HG03378 (cell line): ENCODE measurements around the gene CCNI.
A peak's percentile ranks its signal among the peaks of the same experiment; 100 is the strongest.
"Not testable (repeated sequence)": the region's sequence is repeated elsewhere in the genome, so short reads cannot be mapped to it uniquely, and the experiment has no call there.

Experiments used
- ATAC-seq: cut with Tn5 transposase; IDR thresholded peaks from one replicate; pipeline ENCODE4 v1.9.1; 2021; ENCODE audit warnings: mild to moderate bottlenecking, moderate library complexity; ENCODE audit not compliant: unreplicated experiment

The CCNI gene, protein sequence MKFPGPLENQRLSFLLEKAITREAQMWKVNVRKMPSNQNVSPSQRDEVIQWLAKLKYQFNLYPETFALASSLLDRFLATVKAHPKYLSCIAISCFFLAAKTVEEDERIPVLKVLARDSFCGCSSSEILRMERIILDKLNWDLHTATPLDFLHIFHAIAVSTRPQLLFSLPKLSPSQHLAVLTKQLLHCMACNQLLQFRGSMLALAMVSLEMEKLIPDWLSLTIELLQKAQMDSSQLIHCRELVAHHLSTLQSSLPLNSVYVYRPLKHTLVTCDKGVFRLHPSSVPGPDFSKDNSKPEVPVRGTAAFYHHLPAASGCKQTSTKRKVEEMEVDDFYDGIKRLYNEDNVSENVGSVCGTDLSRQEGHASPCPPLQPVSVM

DNA sequence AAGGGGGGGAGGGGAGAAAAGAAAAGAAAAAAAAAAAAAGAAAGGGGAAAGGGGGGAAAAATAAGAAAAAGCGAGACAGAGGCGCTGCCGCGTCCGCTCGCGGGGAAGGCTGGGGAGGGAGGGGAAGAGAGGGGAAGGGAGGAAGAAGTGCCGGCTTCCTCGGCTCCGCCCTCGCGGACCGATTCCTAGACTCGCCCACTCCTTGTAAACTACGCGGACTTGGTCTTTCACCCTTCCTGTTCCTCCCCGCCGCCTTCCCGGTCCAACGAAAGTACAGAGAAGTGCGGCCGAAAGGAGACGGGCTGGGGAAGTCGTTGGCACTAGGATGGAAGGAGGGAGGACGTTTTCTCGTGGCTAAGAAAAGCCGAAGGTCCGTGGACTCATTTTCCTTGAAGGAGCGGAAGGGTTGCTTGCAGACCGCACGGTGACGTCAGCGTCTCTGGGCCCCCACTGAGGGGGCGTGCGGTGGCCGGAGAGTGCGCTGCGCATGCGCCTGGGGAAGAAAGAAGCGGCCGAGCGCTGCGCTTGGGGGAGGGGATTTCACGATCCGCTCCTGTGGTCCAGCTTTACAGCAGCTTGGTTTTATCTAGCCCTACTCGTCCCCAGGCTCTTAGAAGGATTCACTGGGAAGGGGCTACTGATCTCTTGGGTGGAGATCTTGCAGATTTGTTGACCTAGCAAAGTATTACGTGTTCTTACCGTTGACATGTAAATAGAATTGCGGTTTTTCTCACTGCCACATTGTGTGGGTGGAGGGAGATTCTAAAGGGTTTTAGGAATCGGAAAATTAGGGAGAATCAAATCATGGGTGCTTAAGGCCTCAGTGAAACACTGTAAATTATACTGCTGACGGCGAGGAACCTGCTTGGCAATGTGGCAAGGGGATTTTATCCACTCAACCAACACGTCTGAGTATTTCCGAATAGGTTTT, at the start of gene CCNI:
TSS of gene CCNI (minus strand) at position 121 of the 931 bp plus-strand sequence. CDS start 9,627 bp downstream, outside the sequence.
- ATAC-seq: peak; percentile 50

DNA sequence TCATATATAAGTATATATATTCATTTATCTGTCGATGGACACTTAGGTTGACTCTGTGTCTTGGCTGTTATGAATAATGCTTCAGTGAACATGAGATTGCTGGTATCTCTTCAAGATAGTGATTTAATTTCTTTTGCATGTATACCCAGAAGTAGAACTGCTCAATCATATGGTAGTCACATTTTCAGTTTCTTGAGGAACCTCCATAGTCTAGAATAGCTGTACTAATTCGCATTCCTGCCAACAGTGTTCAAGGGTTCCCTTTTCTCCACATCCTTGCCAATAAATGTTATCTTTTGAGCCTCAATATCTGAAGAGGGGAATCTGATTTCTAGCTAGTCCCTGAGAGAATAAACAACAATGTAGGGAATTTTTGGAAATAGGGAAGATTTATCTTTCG, 48.8 kb upstream of the CCNI start:
- ATAC-seq: no peak

DNA sequence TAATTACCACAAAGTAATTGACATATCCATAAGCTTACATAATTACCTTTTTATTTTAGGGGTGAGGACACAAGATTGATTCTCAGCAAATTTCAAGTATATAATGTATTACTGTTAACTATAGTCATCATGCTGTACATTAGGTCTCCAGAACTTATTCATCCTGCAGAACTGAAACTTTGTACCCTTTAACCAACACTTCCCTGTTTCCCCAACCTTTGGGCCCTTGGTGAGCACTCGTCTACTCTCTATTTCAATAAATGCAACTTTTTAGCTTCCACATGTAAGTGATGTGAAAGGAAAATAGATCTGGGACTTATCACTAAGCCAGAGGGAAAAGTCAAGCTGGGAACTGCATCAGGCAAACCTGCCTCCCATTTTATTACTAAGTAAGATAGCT, 47.6 kb upstream of the CCNI start:
- ATAC-seq: no peak

DNA sequence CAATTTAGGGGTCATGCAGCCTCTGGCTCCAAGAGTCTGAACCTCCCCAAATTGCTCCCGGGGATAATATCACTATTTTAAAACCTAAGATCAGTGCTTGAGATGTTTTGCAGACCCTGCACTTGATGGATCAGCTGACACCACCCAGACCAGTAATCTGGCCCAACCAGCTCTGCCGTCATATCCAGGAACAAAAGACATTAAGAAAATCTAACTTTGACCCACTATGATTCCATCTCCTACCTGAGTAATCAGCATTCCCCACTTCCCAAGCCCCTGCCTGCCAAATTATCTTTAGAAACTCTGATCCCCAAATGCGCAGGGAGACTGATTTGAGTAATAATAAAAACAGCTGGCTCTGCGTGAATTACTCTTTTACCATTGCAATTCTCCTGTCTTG, 46.9 kb upstream of the CCNI start:
- ATAC-seq: no peak

DNA sequence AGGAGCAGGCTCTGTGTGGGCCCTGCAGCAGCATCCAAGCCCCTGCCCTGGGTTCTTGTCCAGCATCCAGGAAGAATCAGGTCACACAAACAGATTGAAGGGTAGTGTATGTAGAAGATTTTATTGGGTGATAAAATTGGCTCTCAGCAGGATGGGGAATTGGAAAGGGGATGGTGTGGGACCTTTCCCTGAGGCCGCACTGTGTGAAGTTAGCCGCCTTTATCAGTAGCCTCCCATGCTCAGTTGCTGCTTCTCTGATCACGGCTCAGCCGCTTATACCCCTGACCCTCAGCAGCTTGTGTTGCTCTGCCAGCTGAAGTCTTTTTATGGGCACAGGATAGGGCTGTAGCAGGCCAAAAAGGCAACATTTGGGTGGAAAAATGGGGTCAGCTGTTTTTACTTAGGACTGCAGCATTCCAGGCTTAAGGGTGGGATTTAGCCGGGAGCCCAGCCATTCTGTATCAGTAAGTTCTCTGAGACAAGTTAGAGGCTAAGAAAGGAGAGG, 46.0 kb upstream of the CCNI start:
- no peak for ATAC-seq

DNA sequence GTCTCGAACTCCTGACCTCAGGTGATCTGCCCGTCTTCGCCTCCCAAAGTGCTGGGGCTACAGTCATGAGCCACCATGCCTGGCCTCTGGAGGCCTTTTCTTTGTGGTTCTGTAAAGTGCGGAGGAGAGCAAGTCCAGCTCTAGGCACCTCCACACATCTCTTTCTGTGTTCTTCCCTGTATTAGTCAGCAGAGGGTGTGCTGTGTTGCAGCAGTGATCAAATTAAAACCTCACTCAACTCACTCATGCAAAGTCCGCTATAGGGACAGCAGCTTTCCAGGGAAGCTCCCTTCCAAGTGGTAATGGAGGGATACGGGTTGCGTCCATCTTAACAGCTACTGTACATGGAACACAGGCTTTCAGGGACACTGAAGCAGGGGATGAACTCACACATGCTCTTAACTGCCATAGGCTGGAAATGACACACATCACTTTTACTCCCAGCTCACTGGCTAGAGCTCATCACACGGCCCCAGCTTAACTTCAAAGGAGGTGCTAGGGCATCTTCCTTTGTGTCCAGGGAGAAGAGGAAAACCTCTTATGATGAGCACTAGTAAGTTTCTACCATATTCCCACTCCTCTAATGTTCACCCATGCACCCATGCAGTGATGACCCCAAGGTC, 45.2 kb upstream of the CCNI start:
- peak; percentile 79 for ATAC-seq

DNA sequence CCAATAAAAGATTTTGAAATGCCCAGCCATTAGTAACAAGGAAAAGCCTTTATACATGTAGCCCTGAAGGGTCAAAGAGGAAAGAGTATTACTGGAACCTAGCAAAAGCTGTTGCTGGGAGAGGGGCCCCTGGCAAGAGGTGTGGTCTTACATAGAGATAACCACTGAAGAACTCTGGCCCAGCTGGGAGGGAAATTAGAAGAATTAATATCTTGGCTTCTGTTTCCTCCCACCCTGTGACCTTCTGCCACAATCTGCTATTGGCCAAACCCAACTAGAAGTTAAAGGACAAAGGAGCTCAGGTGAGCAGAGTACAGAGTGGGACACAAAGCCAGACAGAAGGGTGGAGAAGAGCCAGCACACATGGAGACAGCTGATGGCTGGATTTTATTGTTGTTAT, 41.9 kb upstream of the CCNI start:
- no peak for ATAC-seq

DNA sequence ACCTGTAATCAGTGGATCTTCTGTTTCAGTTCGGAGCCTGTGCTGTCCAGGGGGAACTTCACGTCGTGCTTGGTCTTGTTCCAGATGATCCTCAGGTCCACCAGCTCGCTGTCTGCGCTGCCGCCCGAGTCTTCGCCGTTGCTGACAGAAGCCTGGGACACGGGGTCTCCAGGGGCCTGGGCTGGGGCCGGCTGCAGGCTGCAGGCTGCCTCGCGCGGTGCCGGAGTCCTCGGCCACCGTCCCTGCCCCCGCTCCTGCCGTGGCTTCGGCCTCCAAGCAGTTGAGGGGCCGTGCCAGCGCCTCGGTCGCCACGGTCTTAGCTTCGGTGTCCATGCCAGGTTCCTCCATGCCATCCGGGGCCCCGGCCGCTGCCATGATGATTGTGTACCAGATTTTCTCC, 37.3 kb upstream of the CCNI start:
- no peak for ATAC-seq

DNA sequence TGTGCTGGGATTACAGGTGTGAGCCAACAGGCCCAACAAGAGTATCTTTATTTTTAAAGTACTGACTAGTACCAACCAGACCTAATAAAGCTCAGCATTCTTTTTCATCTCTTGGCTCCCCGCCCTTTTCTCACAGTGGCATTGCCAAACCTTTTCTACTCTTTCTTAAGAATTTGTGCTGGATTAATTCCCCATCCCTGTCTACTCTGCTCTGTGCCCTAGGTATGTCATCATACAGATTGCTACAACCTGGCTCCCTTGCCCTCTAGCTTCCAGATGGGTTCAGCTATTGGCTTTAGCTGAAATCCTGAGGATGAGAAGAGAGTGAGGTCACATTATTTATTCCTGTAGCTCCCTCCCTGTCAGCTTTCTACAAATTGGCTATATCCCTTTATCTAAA, 34.9 kb upstream of the CCNI start:
- no peak for ATAC-seq

DNA sequence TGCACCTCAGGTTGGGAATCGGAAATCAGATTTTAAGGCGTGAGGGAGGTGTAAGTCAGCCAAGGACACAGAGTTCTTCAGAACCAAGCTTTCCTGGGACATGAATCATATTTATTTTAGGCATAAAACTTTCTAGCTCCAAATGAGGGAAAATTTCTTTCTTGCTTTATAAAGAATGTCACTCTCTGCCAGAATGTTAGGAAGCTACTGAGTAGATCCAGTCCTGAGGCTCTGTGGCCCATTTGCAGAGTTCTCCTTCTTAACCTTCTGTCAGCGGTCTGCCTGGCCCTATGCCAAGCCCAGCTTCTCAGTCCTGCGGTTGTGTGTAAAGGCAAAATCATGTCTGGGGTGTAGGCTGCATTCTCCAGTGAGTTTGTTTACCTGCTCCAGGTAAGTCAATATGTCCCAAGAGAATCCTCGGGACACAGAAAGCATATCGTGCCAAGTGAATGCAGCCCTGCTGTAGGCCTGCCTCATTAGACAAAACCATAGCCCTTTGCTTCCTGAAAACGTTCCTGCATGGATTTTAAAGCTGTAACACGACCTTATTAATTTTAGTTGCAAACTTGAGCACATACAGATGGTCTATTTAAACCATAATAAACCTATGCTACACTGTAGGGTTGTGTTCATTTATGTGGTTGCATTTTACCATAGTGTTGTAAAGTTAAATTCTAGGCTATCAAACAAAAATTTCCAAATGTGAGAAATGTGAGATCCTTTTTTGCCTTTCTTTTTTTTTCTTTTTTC, 29.2 kb upstream of the CCNI start:
- ATAC-seq: no peak

DNA sequence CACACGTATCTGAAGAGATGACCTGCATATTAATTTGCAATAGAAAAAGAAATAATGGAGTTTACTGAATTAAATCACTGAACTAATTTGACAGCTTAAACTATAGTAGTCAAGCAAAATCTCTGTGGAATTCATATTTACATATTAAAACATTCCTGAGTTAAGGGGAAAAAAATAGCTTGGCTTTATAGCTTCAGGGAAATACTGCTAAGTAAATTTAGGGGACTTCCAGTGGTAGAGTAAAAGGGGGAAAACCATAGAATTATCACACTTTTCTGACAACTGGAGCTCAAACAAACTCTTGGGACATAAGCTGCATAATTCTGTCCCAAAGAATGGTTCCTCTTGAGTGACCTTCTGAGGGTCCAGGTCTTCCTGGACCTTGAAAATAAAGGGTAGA, 28.6 kb upstream of the CCNI start:
- ATAC-seq: no peak

DNA sequence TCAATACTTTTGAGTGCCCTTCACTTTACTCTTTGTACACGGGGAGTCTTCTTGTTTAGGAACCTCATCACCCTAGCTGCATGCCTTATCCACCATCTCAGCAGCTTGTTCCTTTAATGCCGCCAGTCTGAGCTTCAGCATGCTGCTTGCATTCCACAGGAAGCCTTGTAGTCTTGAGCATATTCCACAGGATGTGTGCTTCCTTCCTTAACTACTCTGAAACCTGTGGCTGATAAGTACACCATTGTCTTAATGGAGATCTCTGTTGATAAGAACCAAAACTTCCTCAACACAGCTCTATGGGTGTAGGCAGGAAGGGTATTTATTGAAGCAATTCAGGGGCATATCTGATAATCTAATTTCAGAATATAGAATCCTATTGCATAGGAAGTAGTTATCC, 24.4 kb upstream of the CCNI start:
- no peak for ATAC-seq

DNA sequence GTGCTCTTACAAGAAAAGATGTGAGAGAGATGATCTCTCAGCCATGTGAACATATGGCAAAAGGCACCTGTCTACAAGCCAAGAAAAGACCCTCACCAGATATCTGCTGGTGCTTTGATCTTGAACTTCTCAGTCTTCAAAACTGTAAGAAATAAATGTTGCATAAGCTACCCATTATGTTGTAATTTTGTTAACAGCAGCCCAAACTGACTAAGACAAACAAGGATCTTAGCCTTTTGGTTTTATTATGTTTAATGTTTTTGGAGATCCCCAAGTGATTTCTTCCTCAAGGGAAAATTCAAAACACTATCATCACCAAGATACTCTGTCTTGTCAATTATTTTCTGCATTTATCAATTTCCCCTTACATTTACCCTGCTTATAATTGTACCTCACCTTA, 21.8 kb upstream of the CCNI start:
- no peak for ATAC-seq

DNA sequence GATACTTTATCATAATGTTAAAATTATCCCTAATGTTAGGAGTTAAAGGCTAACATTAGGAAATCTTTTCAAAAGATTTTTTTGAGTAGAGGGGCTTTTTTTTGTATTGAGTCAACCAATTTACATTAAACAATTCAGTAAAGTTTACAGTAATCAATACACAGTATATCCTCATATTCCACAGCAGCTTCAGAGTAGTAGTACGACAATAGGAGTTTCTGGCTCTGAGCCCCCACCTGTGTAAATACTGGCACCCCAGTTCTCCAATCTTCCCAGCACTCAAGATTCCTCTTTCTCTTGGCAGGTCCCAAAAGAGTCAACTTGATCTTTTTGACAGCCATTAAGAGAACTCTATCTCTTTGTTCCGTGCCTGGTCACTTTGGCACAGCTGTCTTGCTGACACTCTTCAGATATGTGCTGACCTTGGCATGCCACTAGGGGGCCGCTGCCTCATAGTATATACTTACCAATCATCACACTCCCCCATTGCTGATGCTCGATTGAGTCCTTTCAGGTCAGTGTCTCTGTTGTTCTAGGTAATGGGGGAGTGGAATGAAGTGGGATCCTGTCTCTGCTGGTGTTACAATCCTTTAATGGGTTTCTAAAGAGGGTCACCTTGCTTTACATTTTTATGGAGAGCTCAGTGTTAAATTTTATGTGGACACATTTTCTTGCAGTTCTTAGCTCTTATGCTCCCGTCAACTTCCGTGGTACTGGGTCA, 19.5 kb upstream of the CCNI start:
- ATAC-seq: peak; percentile 99

DNA sequence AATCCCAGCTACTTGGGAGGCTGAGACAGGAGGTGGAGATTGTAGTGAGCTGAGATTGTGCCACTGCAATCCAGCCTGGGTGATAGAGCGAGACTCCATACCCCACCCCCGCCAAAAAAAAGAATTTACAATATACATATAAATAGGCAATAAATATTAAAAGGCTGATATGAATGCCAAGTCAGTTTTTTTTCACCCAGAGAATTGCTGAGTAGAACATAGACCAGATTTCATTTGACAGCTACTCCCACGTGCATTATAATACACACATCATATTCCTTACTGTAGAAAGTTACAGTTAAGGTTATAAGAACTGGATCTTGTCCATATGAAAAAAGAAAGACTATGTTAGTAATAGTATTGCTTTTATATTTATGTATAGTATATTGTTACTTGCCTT, 18.7 kb upstream of the CCNI start:
- no peak for ATAC-seq

DNA sequence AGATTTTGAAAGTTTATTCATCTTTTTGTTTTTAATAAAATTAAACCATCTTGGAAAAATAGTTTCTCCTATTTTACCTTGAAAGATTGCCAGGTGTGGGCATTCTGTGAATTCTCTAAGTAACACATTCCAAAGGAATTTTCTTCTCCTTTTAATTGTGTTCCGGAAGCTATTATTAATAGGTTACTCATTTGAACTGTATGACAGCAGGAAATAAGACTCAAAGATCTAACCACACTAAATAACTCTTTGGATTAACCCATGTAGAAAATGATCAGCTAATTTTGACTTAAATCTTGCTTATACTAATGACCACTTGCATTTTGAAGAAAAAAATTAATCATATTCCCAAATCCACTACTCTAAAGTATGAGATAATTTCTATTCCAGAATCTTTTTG, 17.6 kb upstream of the CCNI start:
- ATAC-seq: no peak

DNA sequence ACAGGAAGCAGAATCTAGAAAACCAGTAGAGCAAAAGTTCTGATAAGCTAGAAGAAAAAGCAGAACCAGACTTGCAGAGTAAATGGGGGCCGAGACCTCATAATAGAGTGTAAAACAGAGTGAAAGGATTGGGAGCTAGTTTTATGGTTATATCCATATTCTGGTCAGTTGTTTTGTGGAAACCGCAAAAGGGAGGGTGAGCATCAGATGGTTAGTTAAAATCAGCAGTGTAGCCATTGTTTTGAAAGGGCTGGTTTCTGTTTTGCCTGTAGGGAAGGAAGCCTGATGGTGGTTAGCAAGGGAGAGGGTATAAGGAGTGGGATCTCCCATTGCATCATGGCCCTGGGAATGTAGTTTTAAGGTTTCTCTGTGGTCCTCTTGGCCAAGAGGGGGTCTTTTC, 17.2 kb upstream of the CCNI start:
- no peak for ATAC-seq

DNA sequence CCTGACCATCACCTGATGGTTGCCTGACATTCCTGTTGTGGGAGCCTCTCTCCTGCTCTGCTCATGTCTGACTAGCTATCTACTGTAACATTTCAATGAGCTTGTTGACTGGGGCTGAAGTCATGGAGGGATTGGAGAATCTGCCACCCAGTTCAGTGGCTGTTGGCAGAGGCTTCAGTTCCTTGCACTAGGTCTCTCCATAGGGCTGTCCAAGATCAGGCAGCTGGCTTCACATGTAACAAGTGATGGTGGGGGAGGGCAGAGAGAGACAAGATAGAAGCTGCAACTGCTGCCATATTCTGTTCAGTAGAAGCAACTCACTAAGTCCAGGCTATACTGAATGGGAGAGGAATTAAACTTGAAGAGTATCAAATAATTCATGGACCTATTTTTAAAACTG, 14.1 kb upstream of the CCNI start:
- ATAC-seq: no peak

DNA sequence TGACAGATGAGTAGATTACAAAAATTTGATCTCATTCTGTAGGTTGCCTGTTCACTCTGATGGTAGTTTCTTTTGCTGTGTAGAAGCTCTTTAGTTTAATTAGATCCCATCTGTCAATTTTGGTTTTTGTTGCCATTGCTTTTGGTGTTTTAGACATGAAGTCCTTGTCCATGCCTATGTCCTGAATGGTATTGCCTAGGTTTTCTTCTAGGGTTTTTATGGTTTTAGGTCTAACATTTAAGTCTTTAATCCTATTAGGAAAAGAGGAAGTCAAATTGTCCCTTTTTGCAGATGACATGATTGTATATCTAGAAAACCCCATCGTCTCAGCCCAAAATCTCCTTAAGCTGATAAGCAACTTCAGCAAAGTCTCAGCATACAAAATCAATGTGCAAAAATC, 11.2 kb upstream of the CCNI start:
- not testable (repeated sequence) for ATAC-seq

DNA sequence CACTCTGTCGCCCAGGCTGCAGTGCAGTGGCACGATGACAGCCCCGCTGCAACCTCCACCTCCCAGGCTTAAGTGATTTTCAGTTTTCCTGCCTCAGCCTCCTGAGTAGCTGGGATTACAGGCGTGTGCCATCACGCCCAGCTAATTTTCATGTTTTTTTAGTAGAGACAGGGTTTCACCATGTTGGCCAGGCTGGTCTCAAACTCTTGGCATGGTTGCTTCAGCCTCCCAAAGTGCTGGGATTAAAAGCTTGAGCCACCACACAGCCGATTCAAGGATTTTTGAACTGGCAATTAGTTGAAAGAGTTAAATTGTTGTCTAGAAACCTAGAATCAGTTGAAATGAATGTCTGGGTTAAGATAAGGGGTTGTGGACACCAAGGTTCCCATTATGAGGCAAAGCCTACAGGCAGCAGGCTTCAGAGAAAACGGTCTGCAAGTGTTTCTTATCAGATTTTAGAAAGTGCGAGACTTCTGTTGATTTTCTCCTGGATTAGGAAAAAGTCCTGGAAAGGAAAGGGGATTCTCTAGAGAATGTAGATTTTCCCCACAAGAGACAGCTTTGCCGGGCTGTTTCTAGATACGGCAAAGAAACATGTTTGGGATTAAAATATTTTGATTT, 8.3 kb upstream of the CCNI start:
- no peak for ATAC-seq
